Mesenteric fat pad (tissue), 1 donor: ENCODE results near the gene HECA. TPM values are rescaled to one million over a fixed set of nuclear protein-coding genes. Genes with fewer than 3 reads are reported as not detected.
"Not testable (repeated sequence)": the region's sequence is repeated elsewhere in the genome, so short reads cannot be mapped to it uniquely, and the experiment has no call there.

Experiments used
- DNase-seq: peaks from one replicate; pipeline ENCODE4 v3.0.0-alpha.2; 2020; ENCODE audit warnings: low spot score
- total RNA-seq: library from RNA; stranded (reverse); fragmentation: NEBNext Ultra II Directional; extraction: Animal tissue kit (Norgen Biotek cat#: 25700); gene quantifications from one replicate; pipeline ENCODE4 v1.2.1, GENCODE V29; 2021
- donor health status: DM: yes; HTN: yes; CAD: no.

Gene HECA
- total RNA-seq, 1 donor from 2014 or later, result 33.6 TPM

- DNase-seq, result peak; percentile 93
These were observed 982 bp downstream of the HECA start for GRCh38 chr6:139135578-139136545.

GRCh38 chr6:139137706-139138105 lies 2.8 kb downstream of the HECA start:
- DNase-seq, result no peak

GRCh38 chr6:139140854-139141253 lies 6.0 kb downstream of the HECA start:
- DNase-seq, result not testable (repeated sequence)

GRCh38 chr6:139142262-139142661 lies 7.4 kb downstream of the HECA start:
- no peak for DNase-seq

GRCh38 chr6:139143111-139143510 lies 8.2 kb downstream of the HECA start:
- DNase-seq, result no peak

GRCh38 chr6:139144490-139145085 lies 9.7 kb downstream of the HECA start:
- no peak for DNase-seq

- DNase-seq, result no peak
These were observed 10.8 kb downstream of the HECA start for GRCh38 chr6:139145661-139146060.

GRCh38 chr6:139146317-139146726 lies 11.4 kb downstream of the HECA start:
- no peak for DNase-seq

GRCh38 chr6:139147628-139148027 lies 12.7 kb downstream of the HECA start:
- DNase-seq, result no peak

GRCh38 chr6:139148557-139149235 lies 13.8 kb downstream of the HECA start:
- no peak for DNase-seq

GRCh38 chr6:139149383-139149782 lies 14.5 kb downstream of the HECA start:
- DNase-seq, result no peak

GRCh38 chr6:139150920-139151319 lies 16.0 kb downstream of the HECA start:
- DNase-seq, result no peak

GRCh38 chr6:139151425-139152087 lies 16.7 kb downstream of the HECA start:
- DNase-seq, result no peak

GRCh38 chr6:139152088-139152891 lies 17.4 kb downstream of the HECA start:
- no peak for DNase-seq

- DNase-seq, result no peak
These were observed 18.0 kb downstream of the HECA start for GRCh38 chr6:139152892-139153271.

GRCh38 chr6:139153855-139154254 lies 19.0 kb downstream of the HECA start:
- no peak for DNase-seq

- no peak for DNase-seq
These were observed 20.1 kb downstream of the HECA start for GRCh38 chr6:139154881-139155547.

GRCh38 chr6:139156102-139156501 lies 21.2 kb downstream of the HECA start:
- DNase-seq, result no peak

GRCh38 chr6:139156551-139156950 lies 21.7 kb downstream of the HECA start:
- no peak for DNase-seq

- DNase-seq, result not testable (repeated sequence)
These were observed 22.2 kb downstream of the HECA start for GRCh38 chr6:139157086-139157485.
